Trophoblast cell (in vitro differentiated cells and primary cell): Measurements from ENCODE around the gene NLGN2.

ENCODE experiments used
- DNase-seq, 2 donors: peaks; one replicate each; pipeline ENCODE4 v3.0.0-alpha.2; 2016
- H2AFZ ChIP-seq: 2 replicates; pipeline ENCODE4 v1.6.1; 2013; ENCODE audit warnings: low read length, moderate library complexity, mild to moderate bottlenecking; ENCODE audit not compliant: insufficient read depth, poor library complexity
- H2AK5ac ChIP-seq: 2 replicates; pipeline ENCODE4 v1.6.1; 2013; ENCODE audit warnings: mild to moderate bottlenecking, low read length
- H2BK120ac ChIP-seq: 2 replicates; pipeline ENCODE4 v1.6.1; 2013; ENCODE audit warnings: low read length, mild to moderate bottlenecking, moderate library complexity; ENCODE audit not compliant: insufficient read depth, poor library complexity
- H2BK12ac ChIP-seq: 2 replicates; pipeline ENCODE4 v1.6.1; 2013; ENCODE audit warnings: mild to moderate bottlenecking, low read length, moderate library complexity
- H2BK5ac ChIP-seq: 2 replicates; pipeline ENCODE4 v1.6.1; 2013; ENCODE audit warnings: low read length, low read depth, moderate library complexity, mild to moderate bottlenecking; ENCODE audit not compliant: poor library complexity
- H3K14ac ChIP-seq: 2 replicates; pipeline ENCODE4 v1.6.1; 2013; ENCODE audit warnings: mild to moderate bottlenecking, low read length
- H3K18ac ChIP-seq: 2 replicates; pipeline ENCODE4 v1.6.1; 2013; ENCODE audit warnings: mild to moderate bottlenecking, low read length
- H3K23ac ChIP-seq: 2 replicates; pipeline ENCODE4 v1.6.1; 2013; ENCODE audit warnings: low read length
- H3K27ac ChIP-seq: 2 replicates; pipeline ENCODE4 v1.5.1; 2013; ENCODE audit warnings: low read depth, mild to moderate bottlenecking, inconsistent platforms, low read length, moderate library complexity
- H3K27me3 ChIP-seq: 2 replicates; pipeline ENCODE4 v1.6.1; 2013; ENCODE audit warnings: inconsistent platforms, mild to moderate bottlenecking, low read length, moderate library complexity; ENCODE audit not compliant: insufficient read depth
- H3K36me3 ChIP-seq, 2 experiments: 1 replicate in 1 of 2; 2 replicates in 1 of 2; pipeline ENCODE4 v1.6.1; 2013; ENCODE audit warnings: low read length in 2 of 2, mild to moderate bottlenecking in 2 of 2, moderate library complexity in 1 of 2; ENCODE audit not compliant: insufficient read depth in 2 of 2, control insufficient read depth in 1 of 2
- H3K4ac ChIP-seq: 2 replicates; pipeline ENCODE4 v1.6.1; 2013; ENCODE audit warnings: low read depth, mild to moderate bottlenecking, low read length, moderate library complexity
- H3K4me1 ChIP-seq, 2 experiments: 1 replicate in 1 of 2; 2 replicates in 1 of 2; pipeline ENCODE4 v1.6.1; 2013; ENCODE audit warnings: low read length in 2 of 2, mild to moderate bottlenecking in 2 of 2, moderate library complexity in 1 of 2; ENCODE audit not compliant: insufficient read depth in 2 of 2, control insufficient read depth in 1 of 2
- H3K4me2 ChIP-seq: 2 replicates; pipeline ENCODE4 v1.6.1; 2013; ENCODE audit warnings: inconsistent platforms, mild to moderate bottlenecking, low read length, moderate library complexity
- H3K4me3 ChIP-seq: 2 replicates; pipeline ENCODE4 v1.5.1; 2013; ENCODE audit warnings: mild to moderate bottlenecking, low read depth, low read length, inconsistent platforms
- H3K79me1 ChIP-seq: one replicate; pipeline ENCODE4 v1.6.1; 2013; ENCODE audit warnings: low read length
- H3K79me2 ChIP-seq: 2 replicates; pipeline ENCODE4 v1.6.1; 2013; ENCODE audit warnings: low read length, mild to moderate bottlenecking; ENCODE audit not compliant: control insufficient read depth, insufficient read depth, poor library complexity
- H3K9ac ChIP-seq: 2 replicates; pipeline ENCODE4 v1.6.1; 2013; ENCODE audit warnings: mild to moderate bottlenecking, low read length
- H3K9me3 ChIP-seq: 2 replicates; pipeline ENCODE4 v1.6.1; 2013; ENCODE audit warnings: low read depth, mild to moderate bottlenecking, control low read depth, inconsistent platforms, low read length; ENCODE audit not compliant: insufficient read depth
- H4K12ac ChIP-seq: 2 replicates; pipeline ENCODE4 v1.6.1; 2013; ENCODE audit warnings: low read depth, mild to moderate bottlenecking, low read length, moderate library complexity
- H4K8ac ChIP-seq: 2 replicates; pipeline ENCODE4 v1.6.1; 2013; ENCODE audit warnings: low read depth, mild to moderate bottlenecking, low read length, moderate library complexity
- H4K91ac ChIP-seq: one replicate; pipeline ENCODE4 v1.6.1; 2013; ENCODE audit warnings: low read depth, mild to moderate bottlenecking, low read length, moderate library complexity
- WGBS: extraction: QIAGEN DNeasy Blood & Tissue Kit; methylation state at CpG from one replicate; pipeline ENCODE4 v1.1.7; 2013; ENCODE audit warnings: missing lambda C conversion rate; ENCODE audit not compliant: insufficient read length, insufficient coverage; ENCODE audit errors: extremely low coverage; 5-methylcytosine and 5-hydroxymethylcytosine counted together

NLGN2 gene

GRCh38 chr17:7406235-7406825, 1.3 kb upstream of the NLGN2 start:
- no CpG with 5 or more reads among the region's 12 CpGs for WGBS
- no peak for DNase-seq
- Histone ChIP-seq H3K4me2 (no peak overlapping the region), H3K4me1 (peaks cover 4 to 12% of the 10 kb centered on the region in 2 experiments), H2BK5ac (no peak overlapping the region), H3K79me1 (peaks cover 15% of the 10 kb centered on the region), H3K14ac (no peak overlapping the region), H3K27me3 (no peaks in the 10 kb centered on the region), H3K18ac (no peak overlapping the region), H4K12ac (no peak overlapping the region), H3K79me2 (peaks cover 3% of the 10 kb centered on the region), H2AK5ac (no peak overlapping the region), H2AFZ (no peak overlapping the region), H4K8ac (no peak overlapping the region), H3K4ac (no peak overlapping the region), H3K4me3 (no peak overlapping the region), H4K91ac (no peak overlapping the region), H2BK12ac (no peak overlapping the region), H3K27ac (no peak overlapping the region), H3K23ac (no peak overlapping the region), H3K9me3 (no peaks in the 10 kb centered on the region), H3K9ac (no peak overlapping the region), H3K36me3 (peaks cover 17 to 18% of the 10 kb centered on the region in 2 experiments), H2BK120ac (no peak overlapping the region)

- Histone ChIP-seq H3K4ac (no peak overlapping the region), H3K4me2 (no peak overlapping the region), H3K27me3 (no peaks in the 10 kb centered on the region), H2AFZ (no peak overlapping the region), H3K4me1 (peaks cover 4 to 12% of the 10 kb centered on the region in 2 experiments), H2AK5ac (no peak overlapping the region), H3K36me3 (peaks cover 17 to 18% of the 10 kb centered on the region in 2 experiments), H3K79me2 (peaks cover 3% of the 10 kb centered on the region), H2BK5ac (no peak overlapping the region), H3K79me1 (peaks cover 15% of the 10 kb centered on the region), H2BK12ac (no peak overlapping the region), H4K12ac (no peak overlapping the region), H3K9ac (no peak overlapping the region), H4K91ac (no peak overlapping the region), H3K23ac (no peak overlapping the region), H4K8ac (no peak overlapping the region), H3K18ac (no peak overlapping the region), H3K14ac (no peak overlapping the region), H3K9me3 (no peaks in the 10 kb centered on the region), H3K27ac (no peak overlapping the region), H2BK120ac (no peak overlapping the region), H3K4me3 (no peak overlapping the region)
- no peak for DNase-seq
- no CpG with 5 or more reads among the region's 13 CpGs for WGBS
Measured at GRCh38 chr17:7407082-7407481, 563 bp upstream of the NLGN2 start.

GRCh38 chr17:7408252-7408727, 645 bp downstream of the NLGN2 start:
- H2BK5ac ChIP-seq: no peak overlapping the region
- peaks cover 17 to 18% of the 10 kb centered on the region in 2 experiments for H3K36me3 ChIP-seq
- no peak overlapping the region for H3K4me3 ChIP-seq
- H2BK12ac ChIP-seq: no peak overlapping the region
- no peak overlapping the region for H2BK120ac ChIP-seq
- H3K4me2 ChIP-seq: no peak overlapping the region
- H4K91ac ChIP-seq: no peak overlapping the region
- no peak overlapping the region for H3K9ac ChIP-seq
- H3K27ac ChIP-seq: no peak overlapping the region
- H2AFZ ChIP-seq: no peak overlapping the region
- H3K79me2 ChIP-seq: peaks cover 3% of the 10 kb centered on the region
- H3K4me1 ChIP-seq: peaks cover under 1 to 7% of the 10 kb centered on the region in 2 experiments
- H3K14ac ChIP-seq: no peak overlapping the region
- no peak overlapping the region for H3K4ac ChIP-seq
- H4K12ac ChIP-seq: no peak overlapping the region
- no CpG with 5 or more reads among the region's 58 CpGs for WGBS
- no peak overlapping the region for H3K23ac ChIP-seq
- H4K8ac ChIP-seq: no peak overlapping the region
- no peaks in the 10 kb centered on the region for H3K27me3 ChIP-seq
- H3K9me3 ChIP-seq: no peaks in the 10 kb centered on the region
- no peak overlapping the region for H3K18ac ChIP-seq
- H2AK5ac ChIP-seq: no peak overlapping the region
- H3K79me1 ChIP-seq: peaks cover 11% of the 10 kb centered on the region
- DNase-seq: peak; percentile 85 to 89

GRCh38 chr17:7408863-7409262, 1.2 kb downstream of the NLGN2 start:
- Histone ChIP-seq H4K91ac (no peak overlapping the region), H3K36me3 (peaks cover 17 to 18% of the 10 kb centered on the region in 2 experiments), H2BK5ac (no peak overlapping the region), H4K12ac (no peak overlapping the region), H2BK12ac (no peak overlapping the region), H3K27ac (no peak overlapping the region), H2AFZ (no peak overlapping the region), H3K9me3 (no peaks in the 10 kb centered on the region), H3K79me1 (peaks cover 7% of the 10 kb centered on the region), H3K79me2 (peaks cover 3% of the 10 kb centered on the region), H3K4me1 (peaks cover 0 to 7% of the 10 kb centered on the region in 2 experiments), H2AK5ac (no peak overlapping the region), H3K4me2 (no peak overlapping the region), H4K8ac (no peak overlapping the region), H3K14ac (no peak overlapping the region), H2BK120ac (no peak overlapping the region), H3K4me3 (no peak overlapping the region), H3K23ac (no peak overlapping the region), H3K27me3 (no peaks in the 10 kb centered on the region), H3K18ac (no peak overlapping the region), H3K4ac (no peak overlapping the region), H3K9ac (no peak overlapping the region)
- no CpG with 5 or more reads among the region's 6 CpGs for WGBS
- no peak for DNase-seq
